IMR-90 (cell line): ENCODE results near the gene TLK2. TPM values are rescaled to one million over a fixed set of nuclear protein-coding genes. Genes with fewer than 3 reads are reported as not detected.

ENCODE experiments used
- ATAC-seq: fragments of 200-7000 bp; cut with Tn5 transposase; 2 replicates; pipeline ENCODE4 v1.9.1; 2020; ENCODE audit warnings: low read depth, mild to moderate bottlenecking, moderate library complexity
- BruUV-seq: library from RNA; stranded (reverse); fragments of 400-500 nt; replicated peaks from 2 replicates; lab custom pipeline; 2021; lab: Mats Ljungman, UMichigan
- CTCF ChIA-PET: fragments of 300-600 bp; formaldehyde crosslinking; extraction: SDS; loops from one replicate; lab custom pipeline; 2021; ENCODE audit warnings: antibody characterized with exemption; lab: Yijun Ruan, JAX
- POLR2A ChIA-PET: fragments of 300-600 bp; sonication (Branson Sonifier 250); formaldehyde crosslinking; loops from one replicate; lab custom pipeline; 2022; ENCODE audit warnings: antibody characterized with exemption; ENCODE audit not compliant: unreplicated experiment; lab: Charles Lee
- DNase-seq: peaks from one replicate; pipeline ENCODE4 v3.0.0; 2013
- H2AFZ ChIP-seq: replicated peaks from 2 replicates; pipeline ENCODE3; 2013; ENCODE audit warnings: low read length, mild to moderate bottlenecking; ENCODE audit not compliant: poor library complexity
- H2AK5ac ChIP-seq: 2 replicates; pipeline ENCODE4 v1.6.1; 2013; ENCODE audit warnings: low read depth, low read length, inconsistent platforms
- H2AK9ac ChIP-seq: replicated peaks from 2 replicates; pipeline ENCODE3; 2013; ENCODE audit warnings: mild to moderate bottlenecking, low read depth, low read length, moderate library complexity; ENCODE audit not compliant: poor library complexity
- H2BK120ac ChIP-seq: 2 replicates; pipeline ENCODE4 v1.6.1; 2013; ENCODE audit warnings: low read depth, low read length, inconsistent platforms
- H2BK15ac ChIP-seq: 3 replicates; pipeline ENCODE4 v1.6.1; 2013; ENCODE audit warnings: low read depth, low read length, inconsistent platforms
- H2BK20ac ChIP-seq: 2 replicates; pipeline ENCODE4 v1.6.1; 2013; ENCODE audit warnings: low read depth, mild to moderate bottlenecking, inconsistent platforms, low read length, moderate library complexity
- H2BK5ac ChIP-seq: 2 replicates; pipeline ENCODE4 v1.6.1; 2013; ENCODE audit warnings: mild to moderate bottlenecking, low read depth, low read length, inconsistent platforms; ENCODE audit not compliant: poor library complexity, severe bottlenecking
- H3K14ac ChIP-seq: replicated peaks from 2 replicates; pipeline ENCODE4 v1.6.1; 2013; ENCODE audit warnings: low read depth, low read length, inconsistent platforms
- H3K18ac ChIP-seq: 2 replicates; pipeline ENCODE4 v1.6.1; 2013; ENCODE audit warnings: low read depth, low read length, control low read depth
- H3K23ac ChIP-seq: 2 replicates; pipeline ENCODE4 v1.6.1; 2013; ENCODE audit warnings: low read depth, low read length, inconsistent platforms
- H3K27ac ChIP-seq: 2 replicates; pipeline ENCODE4 v1.5.1; 2013; ENCODE audit warnings: mild to moderate bottlenecking, control low read depth, low read length; ENCODE audit not compliant: insufficient read depth
- H3K27me3 ChIP-seq: 2 replicates; pipeline ENCODE4 v1.6.1; 2013; ENCODE audit warnings: low read length; ENCODE audit not compliant: control insufficient read depth, insufficient read depth
- H3K36me3 ChIP-seq: 2 replicates; pipeline ENCODE4 v1.6.1; 2013; ENCODE audit warnings: low read length, mixed read lengths; ENCODE audit not compliant: control insufficient read depth, insufficient read depth
- H3K4ac ChIP-seq: 2 replicates; pipeline ENCODE4 v1.6.1; 2013; ENCODE audit warnings: low read depth, low read length, inconsistent platforms
- H3K4me1 ChIP-seq: 2 replicates; pipeline ENCODE4 v1.6.1; 2013; ENCODE audit warnings: low read length, mixed read lengths; ENCODE audit not compliant: control insufficient read depth, insufficient read depth
- H3K4me2 ChIP-seq: 2 replicates; pipeline ENCODE4 v1.6.1; 2013; ENCODE audit warnings: low read depth, mild to moderate bottlenecking, control low read depth, low read length, moderate library complexity
- H3K4me3 ChIP-seq: 2 replicates; pipeline ENCODE4 v1.5.1; 2013; ENCODE audit warnings: low read depth, mild to moderate bottlenecking, control low read depth, low read length, moderate library complexity; ENCODE audit not compliant: insufficient read depth
- H3K56ac ChIP-seq: 2 replicates; pipeline ENCODE4 v1.6.1; 2013; ENCODE audit warnings: low read length, inconsistent platforms; ENCODE audit not compliant: insufficient read depth; ENCODE audit errors: extremely low read depth
- H3K79me1 ChIP-seq, 2 experiments: 2 replicates each; pipeline ENCODE4 v1.6.1; 2013; ENCODE audit warnings: low read length in 2 of 2, inconsistent platforms in 1 of 2, low read depth in 1 of 2
- H3K9ac ChIP-seq: 2 replicates; pipeline ENCODE4 v1.6.1; 2013; ENCODE audit warnings: low read depth, low read length, control low read depth
- H3K9me1 ChIP-seq: 2 replicates; pipeline ENCODE4 v1.6.1; 2013; ENCODE audit warnings: low read length, inconsistent platforms; ENCODE audit not compliant: insufficient read depth
- H3K9me3 ChIP-seq: 2 replicates; pipeline ENCODE4 v1.6.1; 2013; ENCODE audit warnings: low read length; ENCODE audit not compliant: control insufficient read depth, insufficient read depth
- H4K20me1 ChIP-seq: 2 replicates; pipeline ENCODE4 v1.6.1; 2013; ENCODE audit warnings: low read length, inconsistent platforms; ENCODE audit not compliant: insufficient read depth
- H4K5ac ChIP-seq: 2 replicates; pipeline ENCODE4 v1.6.1; 2013; ENCODE audit warnings: mild to moderate bottlenecking, low read depth, low read length, control low read depth
- H4K8ac ChIP-seq, 2 experiments: 2 replicates each; pipeline ENCODE4 v1.6.1; 2013; ENCODE audit warnings: low read depth in 2 of 2, low read length in 2 of 2, control low read depth in 1 of 2, inconsistent platforms in 1 of 2
- H4K91ac ChIP-seq: 2 replicates; pipeline ENCODE4 v1.6.1; 2013; ENCODE audit warnings: low read depth, low read length, inconsistent platforms; ENCODE audit not compliant: insufficient read depth
- CEBPB ChIP-seq: IDR thresholded peaks from 2 replicates; pipeline ENCODE4 v1.6.1; 2012; ENCODE audit warnings: low read depth, low read length, improper control_type of control experiment
- MAZ ChIP-seq: IDR thresholded peaks from 2 replicates; pipeline ENCODE4 v1.6.1; 2012; ENCODE audit warnings: low read depth, mild to moderate bottlenecking, low read length, improper control_type of control experiment, moderate library complexity, borderline replicate concordance
- NFE2L2 ChIP-seq: fragments of 150-350 bp; IDR thresholded peaks from 2 replicates; pipeline ENCODE4 v1.6.1; 2016; ENCODE audit warnings: low read depth, mild to moderate bottlenecking, low read length
- RAD21 ChIP-seq: IDR thresholded peaks from 2 replicates; pipeline ENCODE4 v1.6.1; 2012; ENCODE audit warnings: low read length, improper control_type of control experiment
- WGBS, 2 experiments: methylation state at CpG; one replicate each; pipeline versions ENCODE4 v1.1.5 to v1.1.7; 2013; ENCODE audit warnings: missing lambda C conversion rate in 2 of 2; ENCODE audit not compliant: insufficient read length in 1 of 2; ENCODE audit errors: extremely low coverage in 2 of 2; 5-methylcytosine and 5-hydroxymethylcytosine counted together
- dilution Hi-C: fragments of 300-500 bp; cut with HindIII; formaldehyde crosslinking; loops from one replicate; pipeline ENCODE4 v1.14.3; 2018; ENCODE audit warnings: low sequenced_read_pairs; ENCODE audit not compliant: unreplicated experiment
- in situ Hi-C: fragments of 300-500 bp; cut with MboI; formaldehyde crosslinking; loops from 3 replicates; pipeline ENCODE4 v1.14.3; 2019; ENCODE audit warnings: low sequenced_read_pairs, inconsistent platforms, mixed read lengths
- intact Hi-C: fragments of 100-400 bp; cut with micrococcal nuclease; formaldehyde crosslinking; loops from 2 replicates; pipeline ENCODE4 v1.10.0; 2022
- polyA plus RNA-seq, 3 experiments: library from polyadenylated mRNA; depleted of rRNA; stranded (reverse); fragments of >200 nt; gene quantifications; 2 replicates each; pipeline ENCODE4 v1.2.3, GENCODE V29; 2012; ENCODE audit warnings: low replicate concordance in 1 of 3
- total RNA-seq: library from RNA; depleted of rRNA; stranded (reverse); fragments of >200 nt; gene quantifications from 2 replicates; pipeline ENCODE4 v1.2.3, GENCODE V29; 2012

The TLK2 gene
- total and polyA plus RNA-seq, 2 of the 4 experiments (the other 2 are of a cell fraction) = 35.7 to 39.4 TPM

- Histone ChIP-seq H3K79me1 (peaks cover 10 to 23% of the 10 kb centered on the region in 2 experiments; a peak in 3 of 4 replicates), H3K4me3 (no peak overlapping the region), H3K23ac (no peak overlapping the region), H3K9me3 (no peaks in the 10 kb centered on the region), H3K18ac (no peak overlapping the region), H2BK20ac (no peak overlapping the region), H2AK9ac (no peak overlapping the region), H3K14ac (no peak overlapping the region), H3K9me1 (no peaks in the 10 kb centered on the region; the same call in 1 of the 2 replicates), H2BK120ac (no peak overlapping the region), H2AFZ (no peak overlapping the region), H3K4ac (no peak overlapping the region), H2AK5ac (no peak overlapping the region), H3K56ac (no peak overlapping the region), H3K4me2 (no peak overlapping the region), H2BK15ac (no peak overlapping the region), H3K36me3 (peaks cover 27% of the 10 kb centered on the region), H3K27me3 (no peaks in the 10 kb centered on the region), H3K27ac (no peak overlapping the region), H3K4me1 (no peaks in the 10 kb centered on the region), H4K8ac (no peak overlapping the region), H2BK5ac (no peak overlapping the region), H4K20me1 (no peaks in the 10 kb centered on the region), H4K5ac (no peak overlapping the region), H4K91ac (no peak overlapping the region), H3K9ac (no peak overlapping the region)
- ChIA-PET CTCF (no interaction called here), POLR2A (no interaction called here)
- TF ChIP-seq CEBPB (no peak), MAZ (no peak), RAD21 (no peak), NFE2L2 (no peak)
- intact Hi-C loops = no loop called here
- BruUV-seq = no TSS peak
- no peak for ATAC-seq
- in situ Hi-C loops = no loop called here
- no peak for DNase-seq
- no CpG with 5 or more reads among the region's 2 CpGs for WGBS, 2 experiments
- dilution Hi-C loops = no loop called here
Observed at GRCh38 chr17:62580947-62581346, 102.3 kb downstream of the TLK2 start.
